HepG2 (cell line): Measurements from ENCODE around the gene ACER3.

Experiments
- ATF4 ChIP-seq, 2 experiments: fragments of 450-650 bp in 1 of 2; sonication (generic) in 1 of 2; formaldehyde crosslinking; IDR thresholded peaks; 2 replicates each; pipeline versions ENCODE4 v1.5.0 to v1.8.0; 2020 to 2022; ENCODE audit warnings: mild to moderate bottlenecking in 1 of 2, missing genetic modification reagents in 1 of 2
- CTCF ChIP-seq: sonication (generic); formaldehyde crosslinking; IDR thresholded peaks from 2 replicates; pipeline ENCODE4 v1.5.0; 2020; ENCODE audit warnings: mild to moderate bottlenecking, missing genetic modification reagents, moderate library complexity
- ETS1 ChIP-seq: sonication (generic); formaldehyde crosslinking; IDR thresholded peaks from 2 replicates; pipeline ENCODE4 v1.4.0; 2020; ENCODE audit warnings: missing genetic modification reagents
- FOXJ3 ChIP-seq: sonication (generic); formaldehyde crosslinking; IDR thresholded peaks from 2 replicates; pipeline ENCODE4 v1.4.0; 2020; ENCODE audit warnings: missing genetic modification reagents, mild to moderate bottlenecking, borderline replicate concordance
- IKZF5 ChIP-seq: IDR thresholded peaks from 2 replicates; pipeline ENCODE4 v1.6.1; 2018; ENCODE audit warnings: missing genetic modification reagents, mild to moderate bottlenecking, missing compliant biosample characterization
- NBN ChIP-seq: fragments of 450-650 bp; conservative IDR thresholded peaks from 2 replicates; pipeline ENCODE4 v1.6.1; 2017
- RFX1 ChIP-seq: fragments of 450-650 bp; IDR thresholded peaks from 2 replicates; pipeline ENCODE4 v1.6.1; 2017
- SMAD1 ChIP-seq: sonication (generic); formaldehyde crosslinking; IDR thresholded peaks from 2 replicates; pipeline ENCODE4 v1.4.0; 2020; ENCODE audit warnings: missing genetic modification reagents, low read depth, mild to moderate bottlenecking, borderline replicate concordance
- TBL1XR1 ChIP-seq: fragments of 150-350 bp; IDR thresholded peaks from 2 replicates; pipeline ENCODE4 v1.6.1; 2014; ENCODE audit warnings: borderline replicate concordance, low read length; ENCODE audit not compliant: partially characterized antibody
- ZBTB4 ChIP-seq: sonication (generic); formaldehyde crosslinking; IDR thresholded peaks from 2 replicates; pipeline ENCODE4 v1.4.0; 2020; ENCODE audit warnings: missing genetic modification reagents, mild to moderate bottlenecking, borderline replicate concordance
- ZBTB7B ChIP-seq: sonication (generic); formaldehyde crosslinking; IDR thresholded peaks from 2 replicates; pipeline ENCODE4 v1.4.0; 2020; ENCODE audit warnings: missing genetic modification reagents
- ZNF407 ChIP-seq: sonication (generic); formaldehyde crosslinking; IDR thresholded peaks from one replicate; pipeline ENCODE4 v1.5.1; 2020; ENCODE audit warnings: mild to moderate bottlenecking, missing genetic modification reagents; ENCODE audit errors: not compliant biosample characterization

GRCh38 chr11:77069336-77069968, 208.7 kb downstream of the ACER3 start:
- no peak for TF ChIP-seq CTCF (CRISPR knock-in tag)
- no peak for TF ChIP-seq TBL1XR1
- no peak for TF ChIP-seq IKZF5 (CRISPR knock-in tag)
- TF ChIP-seq ZNF407 (CRISPR knock-in tag), result no peak
- no peak for TF ChIP-seq RFX1
- no peak for TF ChIP-seq ATF4 (CRISPR knock-in tag; IDR thresholded peaks at IDR 0.05)
- TF ChIP-seq NBN, result no peak
- TF ChIP-seq FOXJ3 (CRISPR knock-in tag), result no peak
- no peak for TF ChIP-seq SMAD1
- no peak for TF ChIP-seq ZBTB4 (CRISPR knock-in tag)
- TF ChIP-seq ZBTB7B (CRISPR knock-in tag), result no peak
- TF ChIP-seq ETS1 (CRISPR knock-in tag), result no peak
